Lower leg skin (tissue), 4 donors: ENCODE data around the gene SLC12A9. TPM values are rescaled to one million over a fixed set of nuclear protein-coding genes. Genes with fewer than 3 reads are reported as not detected.

ENCODE experiments used
- DNase-seq, 2 donors: peaks; one replicate each; pipeline ENCODE4 v3.0.0-alpha.2; 2019; ENCODE audit warnings: low spot score in 2 of 2
- H3K4me3 ChIP-seq: fragments of 200-600 bp; sonication (generic); 2 replicates; pipeline ENCODE4 v1.5.1; 2017; ENCODE audit warnings: mild to moderate bottlenecking, low read depth; ENCODE audit not compliant: poor library complexity, severe bottlenecking
- CTCF ChIP-seq, 3 donors: fragments of 450-650 bp; IDR thresholded peaks; one replicate each; pipeline ENCODE4 v1.5.1; 2016; ENCODE audit warnings: antibody characterized with exemption in 3 of 3, mild to moderate bottlenecking in 3 of 3, moderate library complexity in 2 of 3
- POLR2A ChIP-seq, 2 donors: fragments of 450-650 bp; IDR thresholded peaks; one replicate each; pipeline ENCODE4 v1.6.1; 2016 to 2017; ENCODE audit warnings: antibody characterized with exemption in 2 of 2, mild to moderate bottlenecking in 1 of 2, moderate library complexity in 1 of 2
- WGBS, 2 donors: methylation state at CpG; one replicate each; pipeline ENCODE4 v1.1.5; 2018; 5-methylcytosine and 5-hydroxymethylcytosine counted together
- intact Hi-C: fragments of 100-400 bp; cut with DNase I; formaldehyde crosslinking; loops from one replicate; pipeline ENCODE4 v1.15.0; 2023; ENCODE audit warnings: low total_unique reads
- total RNA-seq, 4 donors: library from RNA; depleted of rRNA; stranded (reverse); fragments of >200 nt; gene quantifications; one replicate each; pipeline ENCODE4 v1.1.0, GENCODE V29; 2016

Gene SLC12A9
- total RNA-seq, 4 donors from 2014 or later, result 14.0 to 32.9 (median 21.8) TPM

DNA sequence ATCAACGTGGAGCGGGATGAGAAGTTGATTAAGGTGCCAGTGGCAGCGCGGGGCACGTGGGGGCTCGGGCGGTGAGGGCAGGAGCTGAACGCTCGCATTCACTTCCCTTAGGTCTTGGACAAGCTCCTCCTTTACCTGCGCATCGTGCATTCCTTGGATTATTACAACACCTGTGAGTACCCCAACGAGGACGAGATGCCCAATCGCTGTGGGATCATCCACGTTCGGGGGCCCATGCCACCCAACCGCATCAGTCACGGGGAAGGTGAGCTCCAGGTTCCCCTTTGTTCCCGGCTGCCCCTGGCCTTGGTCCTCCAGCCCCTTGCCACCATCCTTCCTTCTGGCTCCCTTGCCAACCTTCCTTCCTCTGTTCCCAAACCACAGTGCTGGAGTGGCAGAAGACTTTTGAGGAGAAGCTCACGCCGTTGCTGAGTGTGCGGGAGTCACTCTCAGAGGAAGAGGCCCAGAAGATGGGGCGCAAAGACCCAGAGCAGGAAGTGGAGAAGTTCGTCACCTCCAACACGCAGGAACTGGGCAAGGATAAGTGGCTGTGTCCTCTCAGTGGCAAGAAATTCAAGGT lies 34.5 kb downstream of the SLC12A9 start:
- no peak for TF ChIP-seq POLR2A (IDR thresholded peaks at IDR 0.05)
- TF ChIP-seq CTCF (IDR thresholded peaks at IDR 0.05), result no peak
- no peak for DNase-seq
- no peak overlapping the region for H3K4me3 ChIP-seq
- intact Hi-C loops, result no loop called here
- WGBS, 2 donors, result 83 to 87% methylated on average over 25 of the region's 25 CpGs

DNA sequence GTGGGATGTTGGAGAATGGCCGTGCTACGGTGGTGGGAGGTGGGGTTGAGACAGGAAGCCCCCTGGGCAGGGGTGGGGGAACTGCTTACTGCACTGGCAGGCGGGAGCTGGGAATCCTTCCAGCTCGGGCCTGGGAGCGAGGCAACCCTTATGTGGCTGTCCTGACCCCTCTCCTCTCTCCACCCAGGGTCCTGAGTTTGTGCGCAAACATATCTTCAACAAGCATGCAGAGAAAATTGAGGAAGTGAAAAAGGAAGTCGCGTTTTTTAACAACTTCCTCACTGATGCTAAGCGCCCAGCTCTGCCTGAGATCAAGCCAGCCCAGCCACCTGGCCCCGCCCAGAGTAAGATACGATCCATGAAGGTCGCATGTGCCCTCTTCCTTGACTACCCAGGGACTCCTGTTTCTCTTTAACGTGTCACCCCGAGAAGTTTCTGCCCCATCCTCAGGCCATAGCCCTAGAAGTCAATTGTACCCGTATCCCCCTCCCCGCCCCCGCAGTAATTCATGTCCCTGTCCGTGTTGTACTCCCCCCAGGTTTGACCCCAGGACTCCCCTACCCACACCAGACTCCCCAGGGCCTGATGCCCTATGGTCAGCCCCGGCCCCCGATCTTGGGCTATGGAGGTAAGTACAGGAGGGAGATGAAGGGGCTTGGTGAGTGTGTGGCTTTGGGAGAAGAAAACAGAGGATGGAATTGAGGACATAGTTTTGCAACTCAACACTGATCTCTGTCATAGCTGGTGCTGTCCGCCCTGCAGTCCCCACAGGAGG lies 35.2 kb downstream of the SLC12A9 start:
- 57 to 63% methylated on average over 21 of the region's 21 CpGs for WGBS, 2 donors
- H3K4me3 ChIP-seq, result no peak overlapping the region
- DNase-seq, result no peak
- TF ChIP-seq POLR2A (IDR thresholded peaks at IDR 0.05) (no peak), CTCF (IDR thresholded peaks at IDR 0.05) (no peak)
- intact Hi-C loops, result no loop called here

DNA sequence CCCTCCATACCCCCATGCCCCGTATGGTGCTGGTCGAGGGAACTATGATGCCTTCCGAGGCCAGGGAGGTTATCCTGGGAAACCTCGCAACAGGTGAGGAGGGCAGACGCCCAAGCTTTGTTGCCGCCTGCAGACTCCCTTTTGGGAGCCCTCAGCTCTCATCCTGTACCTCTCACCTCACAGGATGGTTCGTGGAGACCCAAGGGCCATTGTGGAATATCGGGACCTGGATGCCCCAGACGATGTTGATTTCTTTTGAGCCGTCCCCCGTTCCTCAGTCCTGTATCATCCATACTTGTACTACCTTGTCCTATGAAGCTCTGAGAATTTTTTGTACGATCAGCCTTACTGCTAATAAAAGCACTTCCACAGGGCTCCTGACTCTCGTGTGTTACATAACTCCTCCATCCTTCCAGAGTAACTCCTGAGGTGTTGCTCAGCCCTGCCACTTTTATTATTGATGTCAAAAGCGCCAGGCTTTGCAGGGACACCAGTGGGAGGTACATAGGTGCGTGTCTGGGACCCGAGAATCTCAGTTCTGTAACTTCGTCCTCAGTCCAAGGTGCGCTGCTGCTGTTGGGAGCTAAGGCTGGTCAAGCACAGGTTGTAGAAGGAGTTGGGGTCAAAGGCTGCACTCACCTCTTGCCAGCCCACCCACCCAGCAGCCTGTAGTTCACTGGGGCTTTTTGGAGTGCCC lies 35.9 kb downstream of the SLC12A9 start:
- H3K4me3 ChIP-seq, result no peak overlapping the region
- no peak for DNase-seq
- intact Hi-C loops, result no loop called here
- TF ChIP-seq POLR2A (IDR thresholded peaks at IDR 0.05) (no peak), CTCF (IDR thresholded peaks at IDR 0.05) (no peak)
- WGBS, 2 donors, result 67 to 77% methylated on average over 18 of the region's 18 CpGs

- intact Hi-C loops, result no loop called here
- no peak for DNase-seq
- H3K4me3 ChIP-seq, result peak within 1 kb of the TSS; percentile 60
- WGBS, 2 donors, result 0 to 1% methylated on average over 21 to 28 of the region's 73 CpGs
- TF ChIP-seq POLR2A (IDR thresholded peaks at IDR 0.05) (no peak), CTCF (IDR thresholded peaks at IDR 0.05) (no peak)
Observed at GRCh38 chr7:100888988-100889750, 36.7 kb downstream of the SLC12A9 start, which contains the start of gene UFSP1. TSS of gene UFSP1 (minus strand) at chr7:100889715. CDS start at chr7:100889271, 444 bp downstream.

- no peak overlapping the region for H3K4me3 ChIP-seq
- TF ChIP-seq CTCF (IDR thresholded peaks at IDR 0.05), result no peak
- no peak for TF ChIP-seq POLR2A (IDR thresholded peaks at IDR 0.05)
- intact Hi-C loops, result no loop called here
- peak in 1 of 2 donors; percentile 90 for DNase-seq
- WGBS, 2 donors, result 22% methylated on average over 39 to 41 of the region's 43 CpGs
Observed at GRCh38 chr7:100890653-100891567, 38.4 kb downstream of the SLC12A9 start.
